NCI-H2171 treated with DMSO at 0.1 percent for 48 hours (cell line): ENCODE measurements around the gene SHC3.

Source experiments
- DNase-seq: peaks from one replicate; lab custom pipeline; 2025; lab: John Stamatoyannopoulos, UW

The SHC3 gene

GRCh38 chr9:89185980-89186379 is 7.4 kb upstream of the SHC3 start:
- DNase-seq, result no peak

- no peak for DNase-seq
Observed at GRCh38 chr9:89183146-89183545, 4.5 kb upstream of the SHC3 start.

- no peak for DNase-seq
Observed at GRCh38 chr9:89182369-89182768, 3.8 kb upstream of the SHC3 start.

GRCh38 chr9:89179895-89180734 is 1.5 kb upstream of the SHC3 start:
- peak; percentile 96 for DNase-seq

- no peak for DNase-seq
Observed at GRCh38 chr9:89179540-89179894, 899 bp upstream of the SHC3 start.

GRCh38 chr9:89178830-89179539 is 367 bp upstream of the SHC3 start:
- DNase-seq, result no peak

- no peak for DNase-seq
Observed at GRCh38 chr9:89177012-89177943, 1.3 kb downstream of the SHC3 start.

GRCh38 chr9:89175828-89176261 is 2.8 kb downstream of the SHC3 start:
- no peak for DNase-seq

GRCh38 chr9:89174291-89174690 is 4.3 kb downstream of the SHC3 start:
- no peak for DNase-seq

GRCh38 chr9:89173072-89173471 is 5.5 kb downstream of the SHC3 start:
- DNase-seq, result no peak

GRCh38 chr9:89172398-89172797 is 6.2 kb downstream of the SHC3 start:
- DNase-seq, result no peak

GRCh38 chr9:89171693-89172092 is 6.9 kb downstream of the SHC3 start:
- DNase-seq, result no peak

GRCh38 chr9:89171231-89171630 is 7.4 kb downstream of the SHC3 start:
- DNase-seq, result no peak

- DNase-seq, result no peak
Observed at GRCh38 chr9:89168901-89169813, 9.5 kb downstream of the SHC3 start.

GRCh38 chr9:89167788-89168187 is 10.8 kb downstream of the SHC3 start:
- DNase-seq, result no peak

- no peak for DNase-seq
Observed at GRCh38 chr9:89166852-89167251, 11.8 kb downstream of the SHC3 start.

- DNase-seq, result no peak
Observed at GRCh38 chr9:89165880-89166279, 12.7 kb downstream of the SHC3 start.

- no peak for DNase-seq
Observed at GRCh38 chr9:89165341-89165740, 13.3 kb downstream of the SHC3 start.

- no peak for DNase-seq
Observed at GRCh38 chr9:89161221-89161620, 17.4 kb downstream of the SHC3 start.

GRCh38 chr9:89160806-89161205 is 17.8 kb downstream of the SHC3 start:
- no peak for DNase-seq

- DNase-seq, result no peak
Observed at GRCh38 chr9:89154651-89155336, 23.8 kb downstream of the SHC3 start.
